ENCODE data around the gene NMNAT2.

NMNAT2 gene

GRCh38 chr1:183308719-183309118 is 109.5 kb downstream of the NMNAT2 start:
- DNase-seq: no peak

- peak; percentile 13 for DNase-seq
Measured at GRCh38 chr1:183306317-183307042, 111.7 kb downstream of the NMNAT2 start.

GRCh38 chr1:183304440-183305107 is 113.6 kb downstream of the NMNAT2 start:
- no peak for DNase-seq

- no peak for DNase-seq
Measured at GRCh38 chr1:183303901-183304300, 114.3 kb downstream of the NMNAT2 start.

- DNase-seq: no peak
Measured at GRCh38 chr1:183303323-183303645, 114.9 kb downstream of the NMNAT2 start.

- no peak for DNase-seq
Measured at GRCh38 chr1:183302452-183303322, 115.5 kb downstream of the NMNAT2 start.

GRCh38 chr1:183301239-183301638 is 116.9 kb downstream of the NMNAT2 start:
- no peak for DNase-seq

GRCh38 chr1:183300828-183301227 is 117.4 kb downstream of the NMNAT2 start:
- no peak for DNase-seq

- no peak for DNase-seq
Measured at GRCh38 chr1:183300395-183300794, 117.8 kb downstream of the NMNAT2 start.

- DNase-seq: no peak
Measured at GRCh38 chr1:183296782-183297181, 121.4 kb downstream of the NMNAT2 start.

- DNase-seq: no peak
Measured at GRCh38 chr1:183295521-183295920, 122.7 kb downstream of the NMNAT2 start.

- DNase-seq: no peak
Measured at GRCh38 chr1:183293876-183294275, 124.3 kb downstream of the NMNAT2 start.

- DNase-seq: no peak
Measured at GRCh38 chr1:183293241-183293640, 124.9 kb downstream of the NMNAT2 start.

- DNase-seq: no peak
Measured at GRCh38 chr1:183291802-183292514, 126.2 kb downstream of the NMNAT2 start.

GRCh38 chr1:183291216-183291762 is 126.9 kb downstream of the NMNAT2 start:
- DNase-seq: no peak

GRCh38 chr1:183290628-183291027 is 127.6 kb downstream of the NMNAT2 start:
- no peak for DNase-seq

GRCh38 chr1:183289051-183289496 is 129.1 kb downstream of the NMNAT2 start:
- no peak for DNase-seq

- no peak for DNase-seq
Measured at GRCh38 chr1:183288583-183288982, 129.6 kb downstream of the NMNAT2 start.

- no peak for DNase-seq
Measured at GRCh38 chr1:183287191-183287675, 130.9 kb downstream of the NMNAT2 start.

- DNase-seq: no peak
Measured at GRCh38 chr1:183285746-183286145, 132.4 kb downstream of the NMNAT2 start.

GRCh38 chr1:183285256-183285655 is 132.9 kb downstream of the NMNAT2 start:
- DNase-seq: no peak

GRCh38 chr1:183284086-183284485 is 134.1 kb downstream of the NMNAT2 start:
- DNase-seq: no peak

- no peak for DNase-seq
Measured at GRCh38 chr1:183283286-183283685, 134.9 kb downstream of the NMNAT2 start.

Measured in NCI-H1694 treated with DMSO at 0.1 percent for 48 hours (cell line).